PC-9 (cell line): ENCODE results near the gene EYS. TPM values are rescaled to one million over a fixed set of nuclear protein-coding genes. Genes with fewer than 3 reads are reported as not detected.

Experiments
- BruUV-seq: library from RNA; stranded (reverse); fragments of 400-500 nt; replicated peaks from 2 replicates; lab custom pipeline; 2021; lab: Mats Ljungman, UMichigan
- CTCF ChIA-PET: fragments of 300-600 bp; sonication (Branson Sonifier 250); formaldehyde crosslinking; loops from one replicate; lab custom pipeline; 2022; ENCODE audit warnings: antibody characterized with exemption; lab: Charles Lee
- POLR2A ChIA-PET: fragments of 300-600 bp; sonication (Branson Sonifier 250); formaldehyde crosslinking; loops from one replicate; lab custom pipeline; 2022; ENCODE audit warnings: antibody characterized with exemption; ENCODE audit not compliant: unreplicated experiment; lab: Charles Lee
- DNase-seq, 2 experiments: peaks; one replicate each; pipeline versions ENCODE4 v3.0.0 to v3.0.0-alpha.2; 2015 to 2022; ENCODE audit warnings: mixed read lengths in 1 of 2
- H2AFZ ChIP-seq: fragments of 200-600 bp; sonication (generic); 2 replicates; pipeline ENCODE4 v1.8.1; 2017; ENCODE audit warnings: antibody characterized with exemption
- H3F3A ChIP-seq: fragments of 200-600 bp; sonication (generic); 2 replicates; pipeline ENCODE4 v1.8.1; 2017; ENCODE audit warnings: antibody characterized with exemption, mild to moderate bottlenecking, low read depth; ENCODE audit not compliant: insufficient read depth
- H3K27ac ChIP-seq: fragments of 200-600 bp; sonication (generic); 2 replicates; pipeline ENCODE4 v1.6.1; 2016; ENCODE audit warnings: mixed run types
- H3K27me3 ChIP-seq: fragments of 200-600 bp; sonication (generic); 2 replicates; pipeline ENCODE4 v1.6.1; 2016; ENCODE audit warnings: low read depth, mixed run types; ENCODE audit not compliant: insufficient read depth
- H3K36me3 ChIP-seq: fragments of 200-600 bp; sonication (generic); 2 replicates; pipeline ENCODE4 v1.6.1; 2016; ENCODE audit warnings: low read depth, mixed run types
- H3K4me1 ChIP-seq: fragments of 200-600 bp; sonication (generic); replicated peaks from 2 replicates; pipeline ENCODE4 v1.6.1; 2016; ENCODE audit warnings: mixed run types; ENCODE audit not compliant: insufficient read depth
- H3K4me2 ChIP-seq: fragments of 200-600 bp; sonication (generic); 2 replicates; pipeline ENCODE4 v1.6.1; 2017; ENCODE audit warnings: mixed run types
- H3K4me3 ChIP-seq: fragments of 200-600 bp; sonication (generic); 2 replicates; pipeline ENCODE4 v1.6.1; 2016; ENCODE audit warnings: mixed run types
- H3K79me2 ChIP-seq: fragments of 200-600 bp; sonication (generic); 2 replicates; pipeline ENCODE4 v1.6.1; 2017; ENCODE audit warnings: low read depth, mixed run types
- H3K9me2 ChIP-seq: fragments of 200-600 bp; sonication (generic); 2 replicates; pipeline ENCODE4 v1.8.1; 2017; ENCODE audit warnings: mild to moderate bottlenecking; ENCODE audit not compliant: insufficient read depth
- H3K9me3 ChIP-seq: fragments of 200-600 bp; sonication (generic); 2 replicates; pipeline ENCODE4 v1.8.1; 2016; ENCODE audit warnings: low read depth; ENCODE audit not compliant: insufficient read depth
- H4K20me1 ChIP-seq: fragments of 200-600 bp; sonication (generic); 2 replicates; pipeline ENCODE4 v1.8.1; 2017; ENCODE audit not compliant: insufficient read depth
- EZH2 ChIP-seq: fragments of 200-600 bp; sonication (generic); IDR thresholded peaks from 2 replicates; pipeline ENCODE4 v1.8.0; 2017; ENCODE audit warnings: antibody characterized with exemption, low read depth
- intact Hi-C: fragments of 100-400 bp; cut with micrococcal nuclease; formaldehyde crosslinking; loops from one replicate; pipeline ENCODE4 v1.10.0; 2022; ENCODE audit not compliant: unreplicated experiment
- total RNA-seq: library from RNA; stranded (reverse); gene quantifications from 2 replicates; pipeline ENCODE4 v1.2.3, GENCODE V29; 2021
- TF ChIP-seq, protein P1 (sequence below): fragments of 200-600 bp; sonication (generic); conservative IDR thresholded peaks from 2 replicates; pipeline ENCODE4 v1.6.1; 2017; ENCODE audit warnings: mixed run types, antibody characterized with exemption, mild to moderate bottlenecking, moderate library complexity

The EYS gene
- total RNA-seq, 1 experiment from 2014 or later = not detected

DNA sequence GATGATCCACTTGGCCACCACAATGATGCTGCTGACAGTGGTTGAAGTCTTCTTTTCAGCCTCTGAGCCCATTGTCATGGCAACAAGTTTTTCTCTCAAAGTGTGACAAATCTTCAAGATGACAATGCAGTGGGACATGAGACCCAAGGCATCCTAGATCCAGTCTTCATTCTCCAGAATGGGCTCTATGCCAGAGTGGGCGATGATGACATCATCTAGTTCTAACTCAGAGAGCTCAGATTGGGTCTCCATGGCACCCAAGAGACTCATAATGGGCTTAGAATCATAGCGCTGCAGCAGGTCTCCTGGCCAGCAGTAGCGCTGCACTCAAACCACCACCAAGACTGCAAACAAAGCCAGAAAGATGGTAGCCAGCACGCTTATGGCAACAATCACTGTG, 973.6 kb downstream of the EYS start:
- Histone ChIP-seq H4K20me1 (no peaks in the 10 kb centered on the region), H3K36me3 (no peaks in the 10 kb centered on the region), H3K4me3 (no peak overlapping the region), H3K79me2 (no peaks in the 10 kb centered on the region), H3K9me3 (no peaks in the 10 kb centered on the region), H3K4me2 (no peak overlapping the region), H3K27ac (no peak overlapping the region), H2AFZ (no peak overlapping the region), H3K4me1 (no peaks in the 10 kb centered on the region), H3F3A (no peaks in the 10 kb centered on the region), H3K27me3 (no peaks in the 10 kb centered on the region), H3K9me2 (no peaks in the 10 kb centered on the region)
- DNase-seq = no peak
- no TSS peak for BruUV-seq
- ChIA-PET POLR2A (no interaction called here), CTCF (no interaction called here)
- intact Hi-C loops = no loop called here
- TF ChIP-seq, protein P1, sequence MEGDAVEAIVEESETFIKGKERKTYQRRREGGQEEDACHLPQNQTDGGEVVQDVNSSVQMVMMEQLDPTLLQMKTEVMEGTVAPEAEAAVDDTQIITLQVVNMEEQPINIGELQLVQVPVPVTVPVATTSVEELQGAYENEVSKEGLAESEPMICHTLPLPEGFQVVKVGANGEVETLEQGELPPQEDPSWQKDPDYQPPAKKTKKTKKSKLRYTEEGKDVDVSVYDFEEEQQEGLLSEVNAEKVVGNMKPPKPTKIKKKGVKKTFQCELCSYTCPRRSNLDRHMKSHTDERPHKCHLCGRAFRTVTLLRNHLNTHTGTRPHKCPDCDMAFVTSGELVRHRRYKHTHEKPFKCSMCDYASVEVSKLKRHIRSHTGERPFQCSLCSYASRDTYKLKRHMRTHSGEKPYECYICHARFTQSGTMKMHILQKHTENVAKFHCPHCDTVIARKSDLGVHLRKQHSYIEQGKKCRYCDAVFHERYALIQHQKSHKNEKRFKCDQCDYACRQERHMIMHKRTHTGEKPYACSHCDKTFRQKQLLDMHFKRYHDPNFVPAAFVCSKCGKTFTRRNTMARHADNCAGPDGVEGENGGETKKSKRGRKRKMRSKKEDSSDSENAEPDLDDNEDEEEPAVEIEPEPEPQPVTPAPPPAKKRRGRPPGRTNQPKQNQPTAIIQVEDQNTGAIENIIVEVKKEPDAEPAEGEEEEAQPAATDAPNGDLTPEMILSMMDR = no peak
- no peak for TF ChIP-seq EZH2

DNA sequence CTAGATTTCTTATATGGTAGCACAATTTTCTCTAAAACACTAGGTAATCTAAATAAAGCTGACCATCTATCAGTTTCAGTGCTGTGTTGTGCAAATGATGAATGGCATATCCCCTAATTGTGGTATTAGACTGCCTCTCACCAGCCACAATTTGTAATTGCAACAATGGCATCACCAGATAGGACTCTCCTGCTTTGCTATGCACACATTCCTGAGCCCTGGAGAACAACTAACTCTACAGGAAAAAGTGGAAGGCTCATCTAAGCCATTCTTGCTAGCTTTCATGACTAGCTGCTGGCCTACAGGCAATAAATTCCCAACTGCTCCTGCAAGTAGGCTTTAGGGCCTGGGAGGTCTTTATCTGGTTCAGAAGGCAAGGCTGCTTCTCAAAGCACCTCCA, 974.1 kb downstream of the EYS start:
- Histone ChIP-seq H4K20me1 (no peaks in the 10 kb centered on the region), H2AFZ (no peak overlapping the region), H3K36me3 (no peaks in the 10 kb centered on the region), H3K9me3 (no peaks in the 10 kb centered on the region), H3K79me2 (no peaks in the 10 kb centered on the region), H3K27ac (no peak overlapping the region), H3K27me3 (no peaks in the 10 kb centered on the region), H3K4me1 (no peaks in the 10 kb centered on the region), H3K4me3 (no peak overlapping the region), H3F3A (no peaks in the 10 kb centered on the region), H3K4me2 (no peak overlapping the region), H3K9me2 (no peaks in the 10 kb centered on the region)
- DNase-seq = no peak
- CTCF ChIA-PET = no interaction called here
- TF ChIP-seq EZH2 = no peak
- TF ChIP-seq, protein P1 = no peak
- intact Hi-C loops = no loop called here
- POLR2A ChIA-PET = no interaction called here
- no TSS peak for BruUV-seq

DNA sequence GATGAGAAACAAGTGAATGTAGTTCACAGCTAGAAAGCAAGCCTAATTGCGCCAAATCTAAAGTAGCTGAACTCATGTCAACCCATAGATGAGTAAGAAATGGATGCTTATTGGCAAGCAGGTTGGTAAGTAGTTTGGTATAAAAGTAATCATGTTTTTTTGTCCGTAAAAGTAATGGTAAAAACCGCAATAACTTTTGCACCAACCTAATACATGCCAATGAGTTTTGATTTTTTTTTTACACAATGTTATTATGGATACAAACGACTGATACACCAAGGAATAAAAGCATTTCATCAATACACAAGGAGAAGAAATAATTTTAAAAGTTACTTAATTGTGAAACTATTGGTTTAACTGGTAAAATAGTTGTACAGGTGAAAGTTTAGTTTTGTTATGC, 977.5 kb downstream of the EYS start:
- H3K36me3 ChIP-seq = no peaks in the 10 kb centered on the region
- H3K9me2 ChIP-seq = no peaks in the 10 kb centered on the region
- H3F3A ChIP-seq = no peaks in the 10 kb centered on the region
- ChIA-PET POLR2A (no interaction called here), CTCF (no interaction called here)
- H2AFZ ChIP-seq = no peak overlapping the region
- no TSS peak for BruUV-seq
- no peak overlapping the region for H3K4me2 ChIP-seq
- no peaks in the 10 kb centered on the region for H3K79me2 ChIP-seq
- H4K20me1 ChIP-seq = no peaks in the 10 kb centered on the region
- DNase-seq = no peak
- H3K9me3 ChIP-seq = no peaks in the 10 kb centered on the region
- intact Hi-C loops = no loop called here
- no peaks in the 10 kb centered on the region for H3K4me1 ChIP-seq
- H3K27me3 ChIP-seq = no peaks in the 10 kb centered on the region
- TF ChIP-seq EZH2 = no peak
- TF ChIP-seq, protein P1 = no peak
- no peak overlapping the region for H3K4me3 ChIP-seq
- H3K27ac ChIP-seq = no peak overlapping the region
